WTC11 (cell line): ENCODE measurements around the gene SBK1. TPM values are rescaled to one million over a fixed set of nuclear protein-coding genes. Genes with fewer than 3 reads are reported as not detected.

ENCODE experiments used
- ATAC-seq: fragments of 200-7000 bp; cut with Tn5 transposase; 2 replicates; pipeline ENCODE4 v1.10.0; 2021; ENCODE audit warnings: mild to moderate bottlenecking, moderate library complexity
- CTCF ChIA-PET: fragments of 300-600 bp; sonication (Branson Sonifier 250); formaldehyde crosslinking; loops from one replicate; lab custom pipeline; 2021; ENCODE audit warnings: antibody characterized with exemption; lab: Charles Lee
- POLR2A ChIA-PET: fragments of 350-600 bp; sonication (Branson Sonifier 250); formaldehyde crosslinking; loops from one replicate; lab custom pipeline; 2021; ENCODE audit warnings: antibody characterized with exemption; lab: Charles Lee
- DNase-seq: peaks from one replicate; pipeline ENCODE4 v3.0.0; 2021; ENCODE audit warnings: low spot score
- H3K27ac Mint-ChIP-seq: 2 replicates; pipeline ENCODE4 v1.8.0; 2021; ENCODE audit warnings: mixed read lengths
- H3K27me3 Mint-ChIP-seq: 2 replicates; pipeline ENCODE4 v1.8.0; 2021; ENCODE audit warnings: low read depth, mild to moderate bottlenecking, moderate library complexity, mixed read lengths
- H3K36me3 Mint-ChIP-seq: 2 replicates; pipeline ENCODE4 v1.8.0; 2021; ENCODE audit warnings: mixed read lengths
- H3K4me1 Mint-ChIP-seq: 2 replicates; pipeline ENCODE4 v1.8.0; 2022; ENCODE audit warnings: mixed read lengths
- H3K4me3 Mint-ChIP-seq: 2 replicates; pipeline ENCODE4 v1.8.0; 2021; ENCODE audit warnings: mild to moderate bottlenecking, moderate library complexity, mixed read lengths
- H3K9me3 Mint-ChIP-seq: 2 replicates; pipeline ENCODE4 v1.8.0; 2021; ENCODE audit warnings: mixed read lengths
- ARID4B ChIP-seq: sonication (generic); formaldehyde crosslinking; IDR thresholded peaks from 2 replicates; pipeline ENCODE4 v1.8.0; 2023; ENCODE audit warnings: missing genetic modification reagents, mild to moderate bottlenecking, borderline replicate concordance
- ATF1 ChIP-seq: sonication (generic); formaldehyde crosslinking; IDR thresholded peaks from 2 replicates; pipeline ENCODE4 v1.8.1; 2023; ENCODE audit warnings: mild to moderate bottlenecking, moderate library complexity, missing genetic modification reagents
- CTCF ChIP-seq: fragments of 200-600 bp; IDR thresholded peaks from 2 replicates; pipeline ENCODE4 v1.8.0; 2022; ENCODE audit warnings: antibody characterized with exemption
- E2F1 ChIP-seq: sonication (generic); formaldehyde crosslinking; IDR thresholded peaks from 2 replicates; pipeline ENCODE4 v1.8.0; 2022; ENCODE audit warnings: mild to moderate bottlenecking, missing genetic modification reagents
- ETV6 ChIP-seq: sonication (generic); formaldehyde crosslinking; IDR thresholded peaks from 2 replicates; pipeline ENCODE4 v1.8.1; 2022; ENCODE audit warnings: mild to moderate bottlenecking, missing genetic modification reagents
- GRHL2 ChIP-seq: fragments of 250-450 bp; sonication (Bioruptor Pico); IDR thresholded peaks from 2 replicates; pipeline ENCODE4 v1.8.0; 2022; ENCODE audit warnings: mild to moderate bottlenecking, moderate library complexity; ENCODE audit not compliant: insufficient replicate concordance, severe bottlenecking
- GTF2I ChIP-seq: fragments of 250-450 bp; sonication (Bioruptor Pico); conservative IDR thresholded peaks from 2 replicates; pipeline ENCODE4 v1.4.0; 2021; ENCODE audit warnings: mild to moderate bottlenecking
- NFE2L1 ChIP-seq: sonication (generic); formaldehyde crosslinking; IDR thresholded peaks from 2 replicates; pipeline ENCODE4 v1.8.1; 2023; ENCODE audit warnings: missing genetic modification reagents
- NR1H2 ChIP-seq: sonication (generic); formaldehyde crosslinking; IDR thresholded peaks from 2 replicates; pipeline ENCODE4 v1.9.0; 2021; ENCODE audit warnings: mild to moderate bottlenecking, moderate library complexity, missing genetic modification reagents
- NR3C1 ChIP-seq: sonication (generic); formaldehyde crosslinking; conservative IDR thresholded peaks from 2 replicates; pipeline ENCODE4 v1.8.1; 2023; ENCODE audit warnings: low read depth, mild to moderate bottlenecking, missing genetic modification reagents
- RORB ChIP-seq: fragments of 250-450 bp; sonication (Bioruptor Pico); IDR thresholded peaks from 2 replicates; pipeline ENCODE4 v1.9.0; 2021; ENCODE audit warnings: mild to moderate bottlenecking
- STAT6 ChIP-seq: sonication (generic); formaldehyde crosslinking; conservative IDR thresholded peaks from 2 replicates; pipeline ENCODE4 v1.8.1; 2023; ENCODE audit warnings: mild to moderate bottlenecking, low read depth, missing genetic modification reagents, moderate library complexity
- TEAD4 ChIP-seq: sonication (generic); formaldehyde crosslinking; IDR thresholded peaks from 2 replicates; pipeline ENCODE4 v1.8.0; 2022; ENCODE audit warnings: mild to moderate bottlenecking, missing genetic modification reagents
- TP53 ChIP-seq: sonication (generic); formaldehyde crosslinking; IDR thresholded peaks from 2 replicates; pipeline ENCODE4 v1.8.1; 2023; ENCODE audit warnings: mild to moderate bottlenecking, missing genetic modification reagents
- ZBTB21 ChIP-seq: sonication (generic); formaldehyde crosslinking; IDR thresholded peaks from 2 replicates; pipeline ENCODE4 v1.8.1; 2023; ENCODE audit warnings: mild to moderate bottlenecking, missing genetic modification reagents, borderline replicate concordance
- ZMAT4 ChIP-seq: fragments of 250-450 bp; sonication (Bioruptor Pico); IDR thresholded peaks from 2 replicates; pipeline ENCODE4 v1.9.0; 2021; ENCODE audit warnings: mild to moderate bottlenecking
- ZNF532 ChIP-seq: fragments of 250-450 bp; sonication (Bioruptor Pico); IDR thresholded peaks from 2 replicates; pipeline ENCODE4 v1.9.0; 2021; ENCODE audit warnings: mild to moderate bottlenecking, borderline replicate concordance
- ZNF671 ChIP-seq: fragments of 250-450 bp; sonication (Bioruptor Pico); IDR thresholded peaks from 2 replicates; pipeline ENCODE4 v1.8.0; 2021; ENCODE audit warnings: mild to moderate bottlenecking
- total RNA-seq: library from RNA; stranded (reverse); gene quantifications from 3 replicates; pipeline ENCODE4 v1.2.3, GENCODE V29; 2021

Gene SBK1
- total RNA-seq, 1 experiment from 2014 or later: 85.7 TPM

- TF ChIP-seq CTCF: no peak
Observed at GRCh38 chr16:28283798-28284577, 8.3 kb upstream of the SBK1 start (continued).

GRCh38 chr16:28285649-28286048 lies 6.7 kb upstream of the SBK1 start:
- no peak overlapping the region for H3K27ac Mint-ChIP-seq
- no peaks in the 10 kb centered on the region for H3K27me3 Mint-ChIP-seq
- no peak overlapping the region for H3K4me3 Mint-ChIP-seq
- DNase-seq: no peak
- peaks cover 8% of the 10 kb centered on the region for H3K36me3 Mint-ChIP-seq
- no peaks in the 10 kb centered on the region for H3K9me3 Mint-ChIP-seq
- POLR2A ChIA-PET: no interaction called here
- no peak for TF ChIP-seq ATF1 (CRISPR knock-in tag)
- TF ChIP-seq GRHL2 (CRISPR knock-in tag): no peak
- TF ChIP-seq RORB (CRISPR knock-in tag): no peak
- TF ChIP-seq NFE2L1: no peak
- no peak for TF ChIP-seq TEAD4 (CRISPR knock-in tag)
- no peak for TF ChIP-seq TP53 (CRISPR knock-in tag)
- TF ChIP-seq ETV6 (CRISPR knock-in tag): no peak
- no peak for TF ChIP-seq ZMAT4 (CRISPR knock-in tag)
- no peak for TF ChIP-seq NR1H2 (CRISPR knock-in tag)
- TF ChIP-seq NR3C1 (CRISPR knock-in tag): no peak
- TF ChIP-seq ARID4B: no peak
- TF ChIP-seq STAT6 (CRISPR knock-in tag): no peak
- no peak for TF ChIP-seq E2F1 (CRISPR knock-in tag)
- no peak for TF ChIP-seq ZNF671 (CRISPR knock-in tag)
- no peak for TF ChIP-seq ZBTB21 (CRISPR knock-in tag)
- no peak for TF ChIP-seq GTF2I
- no peak for TF ChIP-seq ZNF532 (CRISPR knock-in tag)
- TF ChIP-seq, all 79 proteins: peak for 0
- ATAC-seq: no peak
- CTCF ChIA-PET: interaction anchor here (0.5 kb wide), 1 partner anchor 18 kb away, joined by 3 read pairs; no protein-coding TSS in a partner anchor
- H3K4me1 Mint-ChIP-seq: peaks cover 28% of the 10 kb centered on the region
